Measurements from ENCODE around the gene ALK. TPM values are rescaled to one million over a fixed set of nuclear protein-coding genes. Genes with fewer than 3 reads are reported as not detected.
A peak's percentile ranks its signal among the peaks of the same experiment; 100 is the strongest.

ALK gene
- total RNA-seq, 1 donor from 2014 or later, result not detected

- no peak overlapping the region for H3K27ac Mint-ChIP-seq
- H3K4me1 Mint-ChIP-seq (ENCODE audit: low read depth), result no peaks in the 10 kb centered on the region
- no peak for TF ChIP-seq CTCF (IDR thresholded peaks at IDR 0.05; ENCODE audit: unreplicated experiment)
- DNase-seq (ENCODE audit: low spot score, unreplicated experiment), result no peak
- H3K4me3 Mint-ChIP-seq (ENCODE audit: low read depth), result no peak overlapping the region
- peaks cover 3% of the 10 kb centered on the region for H3K27me3 Mint-ChIP-seq
- no peaks in the 10 kb centered on the region for H3K36me3 Mint-ChIP-seq (ENCODE audit: insufficient read depth)
- no peaks in the 10 kb centered on the region for H3K9me3 Mint-ChIP-seq (ENCODE audit: low read depth)
Measured at GRCh38 chr2:29731948-29732347, 189.4 kb downstream of the ALK start.

GRCh38 chr2:29729932-29730331, 191.5 kb downstream of the ALK start:
- Mint-ChIP-seq H3K9me3 (ENCODE audit: low read depth) (no peaks in the 10 kb centered on the region), H3K36me3 (ENCODE audit: insufficient read depth) (no peaks in the 10 kb centered on the region), H3K4me3 (ENCODE audit: low read depth) (no peak overlapping the region), H3K4me1 (ENCODE audit: low read depth) (peaks cover 2% of the 10 kb centered on the region), H3K27me3 (peaks cover 3% of the 10 kb centered on the region), H3K27ac (no peak overlapping the region)
- DNase-seq (ENCODE audit: low spot score, unreplicated experiment), result no peak
- TF ChIP-seq CTCF (IDR thresholded peaks at IDR 0.05; ENCODE audit: unreplicated experiment), result no peak

- TF ChIP-seq CTCF (IDR thresholded peaks at IDR 0.05; ENCODE audit: unreplicated experiment), result no peak
- Mint-ChIP-seq H3K4me1 (ENCODE audit: low read depth) (peaks cover 4% of the 10 kb centered on the region), H3K4me3 (ENCODE audit: low read depth) (no peak overlapping the region), H3K27me3 (peaks cover 3% of the 10 kb centered on the region), H3K36me3 (ENCODE audit: insufficient read depth) (no peaks in the 10 kb centered on the region), H3K27ac (peak overlapping the region; percentile 18), H3K9me3 (ENCODE audit: low read depth) (no peaks in the 10 kb centered on the region)
- no peak for DNase-seq (ENCODE audit: low spot score, unreplicated experiment)
Measured at GRCh38 chr2:29729401-29729800, 192.0 kb downstream of the ALK start.

GRCh38 chr2:29726976-29727375, 194.4 kb downstream of the ALK start:
- Mint-ChIP-seq H3K4me1 (ENCODE audit: low read depth) (peaks cover 12% of the 10 kb centered on the region), H3K4me3 (ENCODE audit: low read depth) (no peak overlapping the region), H3K27ac (no peak overlapping the region), H3K36me3 (ENCODE audit: insufficient read depth) (no peaks in the 10 kb centered on the region), H3K9me3 (ENCODE audit: low read depth) (no peaks in the 10 kb centered on the region), H3K27me3 (peaks cover 3% of the 10 kb centered on the region)
- TF ChIP-seq CTCF (IDR thresholded peaks at IDR 0.05; ENCODE audit: unreplicated experiment), result no peak
- DNase-seq (ENCODE audit: low spot score, unreplicated experiment), result no peak

- Mint-ChIP-seq H3K4me1 (ENCODE audit: low read depth) (peaks cover 12% of the 10 kb centered on the region), H3K27me3 (peaks cover 11% of the 10 kb centered on the region), H3K36me3 (ENCODE audit: insufficient read depth) (no peaks in the 10 kb centered on the region), H3K4me3 (ENCODE audit: low read depth) (no peak overlapping the region), H3K27ac (no peak overlapping the region), H3K9me3 (ENCODE audit: low read depth) (no peaks in the 10 kb centered on the region)
- DNase-seq (ENCODE audit: low spot score, unreplicated experiment), result no peak
- TF ChIP-seq CTCF (IDR thresholded peaks at IDR 0.05; ENCODE audit: unreplicated experiment), result no peak
Measured at GRCh38 chr2:29725610-29726009, 195.8 kb downstream of the ALK start.
